GM23338 (cell line): Measurements from ENCODE around the gene PHKA2. TPM values are rescaled to one million over a fixed set of nuclear protein-coding genes. Genes with fewer than 3 reads are reported as not detected.

ENCODE experiments used
- ATAC-seq: fragments of 200-7000 bp; cut with Tn5 transposase; 3 replicates; pipeline ENCODE4 v1.9.1; 2020
- DNase-seq: peaks from one replicate; pipeline ENCODE4 v3.0.0-alpha.2; 2015; ENCODE audit warnings: low spot score
- H2AFZ ChIP-seq: fragments of 200-600 bp; sonication (generic); 2 replicates; pipeline ENCODE4 v1.8.0; 2016; ENCODE audit warnings: antibody characterized with exemption, mild to moderate bottlenecking, moderate library complexity
- H3F3A ChIP-seq: fragments of 200-600 bp; sonication (generic); replicated peaks from 2 replicates; pipeline ENCODE4 v1.8.0; 2017; ENCODE audit warnings: antibody characterized with exemption, mixed run types, low read depth
- H3K27ac ChIP-seq: fragments of 200-600 bp; sonication (generic); 2 replicates; pipeline ENCODE4 v1.6.1; 2016; ENCODE audit warnings: low read depth
- H3K27me3 ChIP-seq: fragments of 200-600 bp; sonication (generic); 2 replicates; pipeline ENCODE4 v1.8.0; 2016; ENCODE audit warnings: mild to moderate bottlenecking, mixed run types, moderate library complexity; ENCODE audit not compliant: insufficient read depth
- H3K36me3 ChIP-seq: fragments of 200-600 bp; sonication (generic); 2 replicates; pipeline ENCODE4 v1.8.0; 2016; ENCODE audit warnings: mild to moderate bottlenecking; ENCODE audit not compliant: insufficient read depth
- H3K4me1 ChIP-seq: fragments of 200-600 bp; sonication (generic); 2 replicates; pipeline ENCODE4 v1.8.0; 2016; ENCODE audit warnings: mild to moderate bottlenecking, moderate library complexity; ENCODE audit not compliant: insufficient read depth
- H3K4me2 ChIP-seq: fragments of 200-600 bp; sonication (generic); 2 replicates; pipeline ENCODE4 v1.7.1; 2017; ENCODE audit warnings: mixed run types
- H3K4me3 ChIP-seq: fragments of 200-600 bp; sonication (generic); 2 replicates; pipeline ENCODE4 v1.6.1; 2016; ENCODE audit warnings: mixed run types
- H3K79me2 ChIP-seq: fragments of 200-600 bp; sonication (generic); replicated peaks from 2 replicates; pipeline ENCODE4 v1.8.0; 2017; ENCODE audit warnings: mild to moderate bottlenecking; ENCODE audit not compliant: insufficient read depth
- H3K9me2 ChIP-seq: fragments of 200-600 bp; sonication (generic); 2 replicates; pipeline ENCODE4 v1.8.0; 2017; ENCODE audit not compliant: insufficient read depth
- H4K20me1 ChIP-seq: fragments of 200-600 bp; sonication (generic); replicated peaks from 2 replicates; pipeline ENCODE4 v1.8.0; 2017; ENCODE audit warnings: mild to moderate bottlenecking; ENCODE audit not compliant: insufficient read depth
- H3K27ac Mint-ChIP-seq: 2 replicates; pipeline ENCODE4 v1.8.0; 2020; ENCODE audit warnings: inconsistent platforms, mild to moderate bottlenecking, moderate library complexity, mixed read lengths
- H3K27me3 Mint-ChIP-seq: 3 replicates; pipeline ENCODE4 v1.8.0; 2022; ENCODE audit warnings: low read depth, mild to moderate bottlenecking, moderate library complexity, mixed read lengths, inconsistent platforms; ENCODE audit not compliant: insufficient read depth, poor library complexity
- H3K36me3 Mint-ChIP-seq: 3 replicates; pipeline ENCODE4 v1.8.0; 2021; ENCODE audit warnings: low read depth, mild to moderate bottlenecking, inconsistent platforms, moderate library complexity, mixed read lengths
- H3K4me1 Mint-ChIP-seq: 3 replicates; pipeline ENCODE4 v1.8.0; 2020; ENCODE audit warnings: mild to moderate bottlenecking, inconsistent platforms, mixed read lengths
- H3K4me3 Mint-ChIP-seq: 3 replicates; pipeline ENCODE4 v1.8.0; 2021; ENCODE audit warnings: moderate library complexity, mild to moderate bottlenecking, inconsistent platforms, mixed read lengths
- H3K9me3 Mint-ChIP-seq: 3 replicates; pipeline ENCODE4 v1.8.0; 2020; ENCODE audit warnings: moderate library complexity, mild to moderate bottlenecking, inconsistent platforms, mixed read lengths
- CREB1 ChIP-seq: fragments of 250-450 bp; sonication (Bioruptor Pico); IDR thresholded peaks from 2 replicates; pipeline ENCODE4 v1.5.0; 2020; ENCODE audit warnings: low read depth, mild to moderate bottlenecking, moderate library complexity
- ETS1 ChIP-seq: IDR thresholded peaks from 2 replicates; pipeline ENCODE4 v1.6.1; 2016; ENCODE audit warnings: antibody characterized with exemption
- EZH2 ChIP-seq: fragments of 200-600 bp; sonication (generic); IDR thresholded peaks from one replicate; pipeline ENCODE4 v1.8.0; 2017; ENCODE audit warnings: antibody characterized with exemption, mild to moderate bottlenecking, low read depth; ENCODE audit not compliant: unreplicated experiment
- EZH2phosphoT487 ChIP-seq: fragments of 200-600 bp; sonication (generic); IDR thresholded peaks from one replicate; pipeline ENCODE4 v1.8.1; 2018; ENCODE audit warnings: antibody characterized with exemption; ENCODE audit not compliant: unreplicated experiment
- JUNB ChIP-seq: IDR thresholded peaks from one replicate; pipeline ENCODE4 v1.6.1; 2016; ENCODE audit warnings: antibody characterized with exemption; ENCODE audit not compliant: unreplicated experiment
- NANOG ChIP-seq: IDR thresholded peaks from 2 replicates; pipeline ENCODE4 v1.6.1; 2016; ENCODE audit warnings: antibody characterized with exemption, borderline replicate concordance
- POLR2AphosphoS5 ChIP-seq: IDR thresholded peaks from 2 replicates; pipeline ENCODE4 v1.6.1; 2016; ENCODE audit warnings: antibody characterized with exemption, low read depth
- STAT1 ChIP-seq: IDR thresholded peaks from one replicate; pipeline ENCODE4 v1.6.1; 2016; ENCODE audit warnings: antibody characterized with exemption; ENCODE audit not compliant: unreplicated experiment
- ZNF114 ChIP-seq: fragments of 250-450 bp; sonication (Bioruptor Pico); IDR thresholded peaks from 2 replicates; pipeline ENCODE4 v1.5.0; 2020; ENCODE audit warnings: mild to moderate bottlenecking, moderate library complexity
- ZNF331 ChIP-seq: fragments of 250-450 bp; sonication (Bioruptor Pico); IDR thresholded peaks from 2 replicates; pipeline ENCODE4 v1.5.0; 2020; ENCODE audit warnings: low read depth, mild to moderate bottlenecking, moderate library complexity
- ZNF462 ChIP-seq: fragments of 250-450 bp; sonication (Bioruptor Pico); IDR thresholded peaks from 2 replicates; pipeline ENCODE4 v1.5.0; 2020; ENCODE audit warnings: mild to moderate bottlenecking, moderate library complexity
- polyA plus RNA-seq: library from polyadenylated mRNA; unstranded; fragments of >200 nt; fragmentation: Nextera tagmentation; extraction: Ambion mirVana; gene quantifications from 2 replicates; pipeline ENCODE4 v1.2.1, GENCODE V29; 2016
- total RNA-seq: library from RNA; depleted of rRNA; stranded (reverse); fragments of >200 nt; shearing (Covaris generic); gene quantifications from 2 replicates; pipeline ENCODE4 v1.2.3, GENCODE V29; 2014
- TF ChIP-seq, protein P1 (sequence below): IDR thresholded peaks from one replicate; pipeline ENCODE4 v1.6.1; 2018; ENCODE audit warnings: antibody characterized with exemption; ENCODE audit not compliant: unreplicated experiment
- TF ChIP-seq, protein P2 (sequence below), 2 experiments: fragments of 200-600 bp in 1 of 2; sonication (generic) in 1 of 2; conservative IDR thresholded peaks; 2 replicates each; pipeline versions ENCODE4 v1.5.1 to v1.6.1; 2016 to 2017; ENCODE audit warnings: antibody characterized with exemption in 2 of 2, low read depth in 2 of 2, mild to moderate bottlenecking in 2 of 2, moderate library complexity in 1 of 2

PHKA2 gene
- total and polyA plus RNA-seq, 2 experiments from 2014 or later, result 8.0 to 23.9 TPM

DNA sequence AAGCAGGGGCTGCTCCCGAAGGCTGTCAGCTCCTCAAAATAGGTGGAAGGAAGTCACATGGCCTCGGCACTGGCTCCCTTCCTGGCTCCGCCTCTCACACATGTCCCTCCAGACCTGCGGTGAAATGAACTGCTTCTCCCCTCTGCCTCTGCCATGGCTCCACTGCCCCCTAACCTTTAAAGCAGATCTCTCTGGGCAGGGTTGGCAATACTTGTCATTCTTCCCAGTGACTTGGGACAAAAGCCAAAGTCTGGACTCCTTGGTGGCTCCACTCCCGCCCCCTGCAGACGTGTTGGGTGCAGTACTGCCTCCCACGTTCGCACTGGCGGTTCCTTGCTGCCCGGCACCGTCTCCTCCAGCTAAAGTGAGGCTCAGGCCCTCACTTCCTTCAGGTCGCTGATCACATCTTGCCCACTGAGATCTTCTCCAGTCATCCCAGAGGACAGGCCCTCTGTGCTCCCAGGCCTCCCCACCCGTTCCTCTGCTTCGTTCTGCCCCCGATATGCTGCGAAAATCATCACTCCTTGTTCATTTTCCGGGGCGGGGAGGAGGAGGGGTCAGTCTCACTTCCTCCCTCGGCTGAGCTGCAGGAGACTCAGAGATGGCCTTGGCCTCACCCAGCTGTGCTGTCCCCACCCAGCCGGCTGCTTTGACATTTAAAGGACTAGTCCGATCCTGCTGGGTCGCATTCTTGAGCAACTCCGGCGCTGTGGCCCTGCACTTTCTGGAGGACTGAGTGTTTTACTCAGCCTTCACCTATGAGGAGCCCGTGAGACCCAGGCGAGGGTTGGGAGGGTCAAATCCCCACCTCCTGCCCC is 97.4 kb downstream of the PHKA2 start:
- Histone ChIP-seq H3K4me1 (no peaks in the 10 kb centered on the region), H4K20me1 (no peaks in the 10 kb centered on the region), H3K9me2 (no peaks in the 10 kb centered on the region), H3K4me2 (peak overlapping the region; percentile 74), H3K4me3 (peak overlapping the region; percentile 51), H2AFZ (no peak overlapping the region; the same call in 1 of the 2 replicates), H3K79me2 (no peaks in the 10 kb centered on the region), H3K36me3 (no peaks in the 10 kb centered on the region), H3F3A (no peaks in the 10 kb centered on the region), H3K27ac (no peak overlapping the region), H3K27me3 (no peaks in the 10 kb centered on the region)
- Mint-ChIP-seq H3K36me3 (no peaks in the 10 kb centered on the region), H3K4me3 (peak overlapping the region; percentile 75), H3K4me1 (peaks cover 26% of the 10 kb centered on the region), H3K27me3 (peaks cover 19% of the 10 kb centered on the region), H3K9me3 (no peaks in the 10 kb centered on the region; the same call in none of the 3 replicates), H3K27ac (no peak overlapping the region)
- DNase-seq, result peak; percentile 70
- ATAC-seq, result peak; percentile 63
- TF ChIP-seq EZH2, result no peak
- no peak for TF ChIP-seq STAT1
- no peak for TF ChIP-seq CREB1 (CRISPR knock-in tag)
- TF ChIP-seq ZNF331 (CRISPR knock-in tag), result no peak
- TF ChIP-seq EZH2phosphoT487, result no peak
- no peak for TF ChIP-seq NANOG
- no peak for TF ChIP-seq JUNB
- peak; percentile 28; the same call in 1 of the 2 replicates for TF ChIP-seq POLR2AphosphoS5
- no peak for TF ChIP-seq ETS1
- TF ChIP-seq, protein P1, sequence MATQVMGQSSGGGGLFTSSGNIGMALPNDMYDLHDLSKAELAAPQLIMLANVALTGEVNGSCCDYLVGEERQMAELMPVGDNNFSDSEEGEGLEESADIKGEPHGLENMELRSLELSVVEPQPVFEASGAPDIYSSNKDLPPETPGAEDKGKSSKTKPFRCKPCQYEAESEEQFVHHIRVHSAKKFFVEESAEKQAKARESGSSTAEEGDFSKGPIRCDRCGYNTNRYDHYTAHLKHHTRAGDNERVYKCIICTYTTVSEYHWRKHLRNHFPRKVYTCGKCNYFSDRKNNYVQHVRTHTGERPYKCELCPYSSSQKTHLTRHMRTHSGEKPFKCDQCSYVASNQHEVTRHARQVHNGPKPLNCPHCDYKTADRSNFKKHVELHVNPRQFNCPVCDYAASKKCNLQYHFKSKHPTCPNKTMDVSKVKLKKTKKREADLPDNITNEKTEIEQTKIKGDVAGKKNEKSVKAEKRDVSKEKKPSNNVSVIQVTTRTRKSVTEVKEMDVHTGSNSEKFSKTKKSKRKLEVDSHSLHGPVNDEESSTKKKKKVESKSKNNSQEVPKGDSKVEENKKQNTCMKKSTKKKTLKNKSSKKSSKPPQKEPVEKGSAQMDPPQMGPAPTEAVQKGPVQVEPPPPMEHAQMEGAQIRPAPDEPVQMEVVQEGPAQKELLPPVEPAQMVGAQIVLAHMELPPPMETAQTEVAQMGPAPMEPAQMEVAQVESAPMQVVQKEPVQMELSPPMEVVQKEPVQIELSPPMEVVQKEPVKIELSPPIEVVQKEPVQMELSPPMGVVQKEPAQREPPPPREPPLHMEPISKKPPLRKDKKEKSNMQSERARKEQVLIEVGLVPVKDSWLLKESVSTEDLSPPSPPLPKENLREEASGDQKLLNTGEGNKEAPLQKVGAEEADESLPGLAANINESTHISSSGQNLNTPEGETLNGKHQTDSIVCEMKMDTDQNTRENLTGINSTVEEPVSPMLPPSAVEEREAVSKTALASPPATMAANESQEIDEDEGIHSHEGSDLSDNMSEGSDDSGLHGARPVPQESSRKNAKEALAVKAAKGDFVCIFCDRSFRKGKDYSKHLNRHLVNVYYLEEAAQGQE, result no peak
- TF ChIP-seq, protein P2, sequence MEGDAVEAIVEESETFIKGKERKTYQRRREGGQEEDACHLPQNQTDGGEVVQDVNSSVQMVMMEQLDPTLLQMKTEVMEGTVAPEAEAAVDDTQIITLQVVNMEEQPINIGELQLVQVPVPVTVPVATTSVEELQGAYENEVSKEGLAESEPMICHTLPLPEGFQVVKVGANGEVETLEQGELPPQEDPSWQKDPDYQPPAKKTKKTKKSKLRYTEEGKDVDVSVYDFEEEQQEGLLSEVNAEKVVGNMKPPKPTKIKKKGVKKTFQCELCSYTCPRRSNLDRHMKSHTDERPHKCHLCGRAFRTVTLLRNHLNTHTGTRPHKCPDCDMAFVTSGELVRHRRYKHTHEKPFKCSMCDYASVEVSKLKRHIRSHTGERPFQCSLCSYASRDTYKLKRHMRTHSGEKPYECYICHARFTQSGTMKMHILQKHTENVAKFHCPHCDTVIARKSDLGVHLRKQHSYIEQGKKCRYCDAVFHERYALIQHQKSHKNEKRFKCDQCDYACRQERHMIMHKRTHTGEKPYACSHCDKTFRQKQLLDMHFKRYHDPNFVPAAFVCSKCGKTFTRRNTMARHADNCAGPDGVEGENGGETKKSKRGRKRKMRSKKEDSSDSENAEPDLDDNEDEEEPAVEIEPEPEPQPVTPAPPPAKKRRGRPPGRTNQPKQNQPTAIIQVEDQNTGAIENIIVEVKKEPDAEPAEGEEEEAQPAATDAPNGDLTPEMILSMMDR (conservative IDR thresholded peaks at IDR 0.05; ENCODE audit: low read depth in 2 of 2), result peak; percentile 47 to 51
- no peak for TF ChIP-seq ZNF114 (CRISPR knock-in tag)
- no peak for TF ChIP-seq ZNF462 (CRISPR knock-in tag)
